Middle frontal gyrus (tissue), 1 donor: ENCODE data around the gene TNIK.
"Not testable (repeated sequence)": the region's sequence is repeated elsewhere in the genome, so short reads cannot be mapped to it uniquely, and the experiment has no call there.

ENCODE experiments used
- DNase-seq: peaks from one replicate; pipeline ENCODE4 v3.0.0-alpha.2; 2015; ENCODE audit warnings: low spot score; ENCODE audit errors: extremely low spot score

TNIK gene

DNA sequence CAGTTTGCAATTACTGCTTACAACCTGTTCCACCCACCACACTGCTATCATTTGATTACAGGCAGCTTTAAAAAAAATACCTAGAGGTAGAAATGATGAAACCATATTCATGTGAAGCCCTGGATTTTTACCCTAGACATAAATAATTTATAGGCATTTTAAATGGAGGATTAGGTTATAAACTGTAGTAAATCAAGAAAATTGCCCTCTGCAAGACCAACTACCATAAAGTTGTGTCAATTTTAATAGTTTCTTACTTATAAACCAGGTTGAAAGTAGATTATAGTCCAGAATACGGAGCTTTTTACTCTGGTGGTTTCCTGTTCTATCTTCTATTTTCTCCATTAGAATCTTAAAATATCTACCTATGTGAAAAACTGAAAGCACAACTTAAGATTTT lies 13.9 kb downstream of the TNIK start:
- DNase-seq = no peak

DNA sequence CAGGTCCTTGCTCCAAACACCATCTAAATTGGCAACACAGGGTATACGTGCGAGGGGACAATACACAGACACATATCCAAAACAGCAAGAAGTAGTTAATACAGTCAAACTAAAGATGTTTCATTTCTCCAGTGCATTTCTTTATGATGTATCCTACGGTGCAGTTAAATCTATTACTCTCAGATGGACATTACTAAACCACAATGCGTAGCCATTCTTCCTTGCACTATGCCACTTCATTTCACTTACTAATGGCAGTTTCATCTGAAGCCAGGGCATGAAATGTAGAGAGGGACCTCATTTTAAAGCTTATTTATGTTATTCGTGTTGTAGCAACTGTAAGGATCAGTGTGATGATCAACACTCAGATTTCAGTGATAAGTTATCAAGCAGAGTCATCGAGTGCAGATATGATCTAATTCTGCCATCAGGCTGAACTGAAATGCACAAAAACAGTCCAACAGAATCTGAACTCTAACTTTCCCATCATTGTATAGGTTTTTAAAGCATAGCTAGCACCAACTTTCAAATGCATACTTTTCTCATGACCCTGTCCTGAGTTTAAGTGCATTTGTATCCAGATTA lies 14.5 kb downstream of the TNIK start:
- no peak for DNase-seq

DNA sequence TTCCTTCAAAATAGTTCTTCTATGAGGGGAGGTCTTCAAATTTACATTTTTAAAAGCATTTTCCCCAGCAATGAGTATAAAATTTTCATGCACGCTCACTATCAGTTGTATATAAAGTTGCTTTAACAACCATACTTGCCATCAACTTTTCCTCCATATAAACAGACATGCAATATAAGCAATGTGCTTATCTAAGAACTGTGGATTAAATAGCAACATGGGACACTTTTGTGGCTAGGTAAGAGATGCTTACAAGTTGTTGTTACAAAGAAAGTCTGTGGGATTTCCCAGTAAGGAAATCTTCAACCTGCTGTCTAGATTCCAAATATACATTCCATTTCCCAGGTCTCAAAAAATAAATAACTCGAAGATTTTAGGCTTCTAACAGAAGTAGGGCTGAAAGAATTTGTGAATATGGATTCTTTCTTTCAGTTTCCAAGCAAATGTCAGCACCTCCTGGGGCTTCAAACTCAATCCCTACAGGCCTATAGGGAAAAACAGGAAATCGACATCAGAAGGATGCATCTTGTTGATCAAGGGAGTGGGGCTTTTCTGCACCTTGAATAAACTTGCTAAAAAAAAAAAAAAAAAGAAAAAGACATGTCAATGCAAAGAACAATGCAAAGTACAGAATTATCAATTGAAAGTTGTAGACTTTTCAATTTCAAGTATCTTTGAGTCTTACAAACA lies 16.1 kb downstream of the TNIK start:
- no peak for DNase-seq

DNA sequence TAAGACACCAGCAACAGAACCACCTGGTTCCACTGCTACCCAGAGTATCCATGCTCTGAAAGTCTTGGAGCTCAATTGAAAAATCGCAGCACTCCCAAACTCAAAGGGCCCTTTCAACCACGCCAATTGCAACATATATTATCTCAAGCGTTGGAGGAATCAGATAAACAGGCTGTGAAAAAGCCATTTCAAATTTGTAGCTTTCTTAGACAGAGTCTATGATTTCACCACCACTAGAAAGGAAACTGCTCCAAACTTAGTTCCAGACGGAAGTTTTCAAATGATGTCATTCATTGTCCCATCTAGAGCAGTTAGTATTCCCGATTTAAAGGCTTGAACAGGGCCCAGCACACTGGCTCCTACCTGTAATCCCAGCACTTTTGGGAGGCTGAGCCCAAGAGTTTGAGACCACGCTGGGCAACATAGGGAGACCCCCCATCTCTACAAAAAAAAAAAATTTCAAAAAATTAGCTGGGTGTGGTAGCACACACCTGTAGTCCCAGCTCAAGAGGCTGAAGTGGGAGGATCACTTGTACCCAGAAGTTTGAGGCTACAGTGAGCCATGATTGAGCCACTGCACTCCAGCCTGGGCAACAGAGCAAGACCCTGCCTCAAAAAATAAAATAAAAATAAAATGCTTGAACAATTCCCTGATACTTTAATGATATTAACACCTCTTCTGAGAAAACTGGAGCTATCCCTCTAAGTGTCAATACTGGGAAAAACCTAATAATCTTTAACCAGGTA lies 16.8 kb downstream of the TNIK start:
- DNase-seq = no peak

DNA sequence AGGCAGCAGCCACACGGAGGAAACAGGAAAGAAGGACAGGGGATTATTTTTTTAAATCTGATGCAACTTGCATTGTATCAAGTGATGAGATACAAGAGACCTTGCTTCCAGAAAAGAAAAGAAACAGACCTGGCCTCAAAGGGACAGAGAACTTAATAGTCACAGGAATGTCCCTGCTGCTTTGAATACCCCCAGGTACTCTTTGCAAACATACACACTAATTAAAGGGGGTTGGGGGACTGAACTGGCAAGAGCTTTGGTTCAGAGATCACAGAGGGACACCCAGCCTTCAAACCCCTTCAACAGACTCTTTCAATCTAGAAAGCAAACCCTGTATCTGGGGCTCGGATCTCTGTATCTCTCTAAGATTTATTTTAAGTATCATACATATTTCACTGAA lies 18.0 kb downstream of the TNIK start:
- no peak for DNase-seq

DNA sequence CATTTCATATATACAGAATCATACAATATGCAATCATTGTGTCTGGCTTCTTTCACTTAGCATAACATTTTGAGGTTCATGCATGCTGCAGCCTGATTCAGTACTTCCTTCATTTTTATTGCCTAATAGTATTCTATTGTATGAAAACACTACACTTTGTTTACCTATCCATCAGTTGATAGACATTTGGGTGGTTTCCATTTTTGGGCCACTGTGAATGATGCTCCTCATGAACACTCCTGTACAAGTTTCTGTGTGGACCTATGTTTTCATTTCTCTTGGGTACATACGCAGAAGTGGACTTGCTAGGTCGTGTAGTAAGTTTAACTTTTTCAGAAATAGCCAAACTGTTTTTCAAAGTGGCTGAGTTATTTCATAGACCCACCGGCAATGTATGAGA lies 18.8 kb downstream of the TNIK start:
- no peak for DNase-seq

DNA sequence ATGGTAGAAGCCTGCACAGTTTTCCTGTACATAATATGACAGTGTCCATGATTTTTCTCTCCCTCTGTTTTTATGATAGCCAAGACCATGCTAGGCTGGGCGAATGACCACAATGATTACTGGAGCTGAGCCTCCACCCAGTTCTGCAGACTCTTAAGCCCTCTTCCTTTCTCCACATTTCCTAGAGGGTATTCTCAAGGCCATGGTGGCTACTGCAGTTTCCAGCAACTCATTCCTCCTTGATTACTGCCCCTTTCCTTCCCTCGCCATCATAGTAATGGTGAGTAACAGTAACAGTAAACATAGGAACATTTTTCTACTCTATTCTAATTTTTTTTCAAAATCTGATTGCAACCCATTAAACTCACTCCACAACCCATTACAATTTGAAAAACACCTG lies 20.2 kb downstream of the TNIK start:
- no peak for DNase-seq

DNA sequence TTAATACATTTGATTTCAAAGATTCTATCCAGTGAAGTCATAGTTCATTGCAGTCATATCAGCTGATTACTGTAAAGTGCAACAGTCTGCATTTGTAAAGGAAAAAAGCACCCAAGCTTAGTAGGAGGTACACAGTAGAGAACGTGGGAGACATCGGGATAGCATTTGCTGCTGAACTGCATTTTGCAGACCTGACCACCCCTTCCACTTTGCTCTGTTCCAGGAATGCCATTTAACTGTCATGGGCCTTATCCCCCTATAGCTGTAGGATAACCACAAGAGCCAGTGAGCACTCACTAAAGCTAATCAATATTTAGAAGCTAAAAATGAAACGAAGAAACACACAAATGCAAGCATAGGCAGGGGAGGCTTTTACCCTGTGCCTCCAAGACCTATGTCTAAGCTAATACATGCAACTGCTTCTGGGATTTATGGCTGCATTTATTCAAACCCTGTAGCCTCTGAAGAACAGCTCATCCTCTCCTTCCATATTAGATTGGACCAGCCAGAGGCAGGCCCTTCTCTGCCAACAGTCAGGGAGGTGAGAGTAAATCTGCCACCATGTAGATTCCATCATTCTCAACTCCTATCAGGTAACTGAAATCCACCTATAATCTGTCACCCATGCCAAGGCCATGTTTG lies 23.0 kb downstream of the TNIK start:
- DNase-seq = no peak

DNA sequence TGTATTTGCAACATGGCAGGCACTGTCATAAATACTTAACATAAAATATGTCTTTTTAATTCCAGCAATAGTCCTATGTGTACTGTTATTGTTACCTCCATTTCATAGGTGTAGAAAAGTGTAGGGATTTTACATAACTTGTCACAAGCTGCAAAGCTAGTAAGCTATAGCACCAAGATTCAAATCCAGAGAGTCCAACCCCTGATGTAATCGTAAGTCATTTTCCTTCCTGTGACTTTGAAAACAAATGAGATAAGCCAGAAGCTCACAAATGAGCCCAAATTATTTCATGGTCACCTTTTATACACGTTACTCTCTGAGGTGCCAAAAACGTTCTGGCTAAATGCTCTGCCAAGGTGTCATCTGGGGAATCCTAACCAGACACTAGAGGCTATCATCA lies 23.8 kb downstream of the TNIK start:
- DNase-seq = no peak

DNA sequence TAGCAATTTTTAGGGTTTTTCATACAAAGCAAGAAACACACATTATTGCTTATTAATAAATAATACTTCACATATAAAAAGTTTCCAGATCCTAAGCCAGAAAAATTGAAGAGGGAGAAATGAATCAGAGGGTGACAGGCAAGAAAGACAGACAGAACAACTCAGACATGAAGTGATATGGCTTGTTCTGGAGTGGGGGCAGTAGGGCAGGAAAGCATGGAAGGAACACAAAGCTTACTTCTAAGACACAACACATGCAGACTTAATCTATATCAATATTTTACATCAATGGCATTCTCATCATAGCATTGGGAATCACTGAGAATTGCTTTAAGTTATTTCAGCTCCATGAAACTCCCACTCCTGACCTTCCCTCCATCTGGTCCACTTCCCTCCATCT lies 24.4 kb downstream of the TNIK start:
- DNase-seq = no peak

GRCh38 chr3:171435143-171435542 lies 25.1 kb downstream of the TNIK start:
- no peak for DNase-seq

DNA sequence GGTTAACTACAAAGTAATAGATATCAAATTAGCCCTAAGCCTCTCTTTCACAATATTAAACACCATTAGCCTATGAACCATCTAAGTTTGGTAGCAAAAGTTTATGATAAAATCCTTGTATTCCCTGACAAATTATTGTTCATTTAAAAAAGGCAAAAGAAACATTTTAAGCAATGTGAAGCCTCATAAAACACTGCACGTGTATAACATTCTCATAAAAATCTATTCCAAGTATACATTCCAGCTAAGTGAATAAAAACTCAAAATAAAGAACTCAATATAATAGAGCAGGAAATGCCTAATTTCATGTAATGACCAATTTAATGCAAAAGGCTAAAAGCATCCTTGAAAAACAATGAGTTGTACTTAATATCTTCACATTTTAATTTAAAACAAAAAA lies 27.7 kb downstream of the TNIK start:
- DNase-seq = no peak

GRCh38 chr3:171431550-171431949 lies 28.7 kb downstream of the TNIK start:
- DNase-seq = no peak

GRCh38 chr3:171430530-171430929 lies 29.7 kb downstream of the TNIK start:
- no peak for DNase-seq

DNA sequence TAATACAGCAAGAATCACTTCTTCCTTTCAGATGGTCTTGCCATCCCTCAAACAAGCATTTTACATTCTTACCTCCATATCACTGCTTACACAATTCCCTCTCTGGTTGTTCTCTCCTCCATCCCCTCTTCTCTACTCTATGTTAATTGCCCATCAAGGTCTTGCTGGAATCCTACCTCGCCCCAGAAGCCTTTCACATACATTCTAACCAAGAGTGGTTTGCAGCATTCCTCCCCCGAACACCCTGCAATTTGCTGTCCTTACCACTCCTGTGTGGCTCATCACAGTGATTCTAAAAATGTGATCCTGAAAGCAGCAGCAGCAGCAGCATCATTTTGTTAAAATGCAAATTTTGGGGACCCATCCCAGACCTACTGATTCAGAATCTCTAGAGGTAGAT lies 30.6 kb downstream of the TNIK start:
- DNase-seq = no peak

DNA sequence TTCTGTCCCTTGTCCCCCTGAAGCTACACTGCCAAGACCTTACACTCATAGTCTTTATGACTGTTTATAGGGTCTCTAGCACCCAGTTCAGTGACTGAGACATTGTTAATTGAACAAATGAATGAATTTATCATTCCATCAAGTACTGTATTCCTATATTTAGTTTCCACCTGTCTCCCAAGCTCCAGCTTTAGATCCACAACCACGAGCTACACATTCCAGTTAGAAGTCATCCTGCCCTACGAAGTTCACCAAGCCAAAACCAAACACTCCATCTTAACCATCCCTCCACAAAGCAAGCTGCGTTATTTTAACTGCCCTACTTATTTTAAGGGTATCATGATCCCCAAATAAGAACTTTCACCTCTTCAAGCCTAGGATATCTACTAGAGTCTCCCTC lies 31.3 kb downstream of the TNIK start:
- no peak for DNase-seq

GRCh38 chr3:171428321-171428787 lies 31.9 kb downstream of the TNIK start:
- DNase-seq = no peak

DNA sequence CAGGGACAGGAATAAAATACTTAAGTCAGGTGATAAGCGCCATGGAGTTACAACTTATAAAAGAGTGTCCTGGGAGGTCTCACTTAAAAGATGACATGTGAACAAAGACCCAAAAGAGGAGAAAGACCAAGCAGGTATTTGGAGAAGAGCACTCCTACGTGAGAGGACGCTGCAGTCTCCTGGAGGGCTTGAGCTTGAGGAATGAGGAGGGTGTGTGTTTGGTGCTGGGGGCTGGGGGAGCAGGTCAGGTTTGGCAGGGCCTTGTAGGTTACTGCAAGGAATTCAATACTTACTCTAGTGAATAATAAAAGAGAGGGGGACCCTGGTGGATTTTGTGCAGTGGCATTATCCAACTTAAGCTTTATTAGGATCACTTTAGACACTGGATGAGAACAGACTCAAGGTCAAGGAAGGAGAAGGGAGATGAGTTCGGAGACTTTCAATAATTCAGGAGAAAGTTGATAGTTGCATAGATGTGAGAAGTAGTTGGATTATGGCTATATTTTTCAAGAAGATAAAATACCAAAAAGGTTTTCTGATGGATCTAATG lies 32.4 kb downstream of the TNIK start:
- DNase-seq = no peak

DNA sequence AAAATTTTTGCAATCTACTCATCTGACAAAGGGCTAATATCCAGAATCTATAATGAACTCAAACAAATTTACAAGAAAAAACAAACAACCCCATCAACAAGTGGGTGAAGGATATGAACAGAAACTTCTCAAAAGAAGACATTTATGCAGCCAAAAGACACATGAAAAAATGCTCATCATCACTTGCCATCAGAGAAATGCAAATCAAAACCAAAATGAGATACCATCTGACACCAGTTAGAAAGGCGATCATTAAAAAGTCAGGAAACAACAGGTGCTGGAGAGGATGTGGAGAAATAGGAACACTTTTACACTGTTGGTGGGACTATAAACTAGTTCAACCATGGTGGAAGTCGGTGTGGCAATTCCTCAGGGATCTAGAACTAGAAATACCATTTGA lies 36.1 kb downstream of the TNIK start:
- DNase-seq = not testable (repeated sequence)

GRCh38 chr3:171422855-171423254 lies 37.4 kb downstream of the TNIK start:
- not testable (repeated sequence) for DNase-seq

GRCh38 chr3:171420667-171421066 lies 39.5 kb downstream of the TNIK start:
- DNase-seq = no peak

DNA sequence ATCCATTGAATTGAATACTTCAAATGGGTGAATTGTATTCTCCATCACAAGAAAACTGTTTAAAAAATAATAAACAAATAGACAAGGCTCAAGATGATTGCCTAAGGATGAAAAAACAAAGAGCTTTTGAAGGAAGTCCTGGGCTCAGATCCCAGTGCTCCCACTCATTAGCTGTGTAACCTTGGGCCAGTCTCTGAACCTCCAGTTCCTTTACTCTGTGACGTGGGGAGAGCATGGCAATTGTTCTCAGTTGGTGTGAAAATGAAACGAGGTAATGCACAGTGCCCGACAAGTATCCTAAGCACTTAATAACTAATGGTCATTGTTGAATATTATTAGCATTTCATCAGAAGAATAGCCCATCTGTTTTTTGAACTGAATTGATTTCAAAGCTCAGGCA lies 40.7 kb downstream of the TNIK start:
- no peak for DNase-seq
